ENCODE data around the gene RIN3.

Gene RIN3

DNA sequence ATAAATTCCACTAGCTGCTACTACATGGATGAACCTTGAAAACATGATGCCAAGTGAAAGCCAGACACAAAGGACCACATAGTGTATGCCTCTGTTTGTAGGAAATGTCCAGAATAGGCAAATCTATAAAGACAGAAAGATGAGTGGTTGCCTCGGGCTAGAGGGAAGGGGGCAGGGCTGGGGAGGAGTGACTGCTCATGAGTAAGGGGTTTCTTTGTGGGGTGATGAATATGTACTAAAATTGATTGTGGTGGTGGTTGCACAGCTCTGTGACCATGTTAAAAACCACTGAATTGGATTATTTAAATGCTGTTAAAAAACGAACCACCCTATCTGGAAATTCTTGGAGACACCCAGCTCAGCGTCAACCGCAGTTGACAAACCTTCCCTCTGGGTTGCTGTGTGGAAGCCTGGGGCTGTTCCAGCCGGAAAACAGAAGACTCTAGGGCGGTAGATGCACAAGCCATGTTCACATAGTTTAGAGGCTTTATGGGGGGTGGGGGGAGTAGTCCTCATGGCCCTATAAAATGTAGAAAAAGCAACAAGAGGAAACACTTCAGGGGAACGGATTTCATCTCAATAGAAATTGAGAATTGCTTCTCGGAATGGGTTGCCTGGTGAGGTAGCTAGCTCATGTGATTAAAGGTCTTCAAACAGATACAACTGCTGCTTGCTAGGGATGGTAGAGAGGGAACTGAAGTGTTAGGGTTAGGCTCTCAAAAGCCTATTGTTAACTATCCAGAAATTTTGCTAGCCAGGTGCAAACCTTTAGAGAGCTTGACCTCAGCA is 29.4 kb downstream of the RIN3 start:
- DNase-seq = no peak
- peaks cover 2% of the 10 kb centered on the region for H3K36me3 Mint-ChIP-seq (ENCODE audit: low read depth)
- no peaks in the 10 kb centered on the region for H3K9me3 Mint-ChIP-seq
- peak overlapping the region; percentile 26 for H3K27ac Mint-ChIP-seq
- ATAC-seq = no peak
- H3K4me3 Mint-ChIP-seq = no peak overlapping the region
- H3K4me1 Mint-ChIP-seq = peaks cover 67% of the 10 kb centered on the region
- H3K27me3 Mint-ChIP-seq = no peaks in the 10 kb centered on the region

DNA sequence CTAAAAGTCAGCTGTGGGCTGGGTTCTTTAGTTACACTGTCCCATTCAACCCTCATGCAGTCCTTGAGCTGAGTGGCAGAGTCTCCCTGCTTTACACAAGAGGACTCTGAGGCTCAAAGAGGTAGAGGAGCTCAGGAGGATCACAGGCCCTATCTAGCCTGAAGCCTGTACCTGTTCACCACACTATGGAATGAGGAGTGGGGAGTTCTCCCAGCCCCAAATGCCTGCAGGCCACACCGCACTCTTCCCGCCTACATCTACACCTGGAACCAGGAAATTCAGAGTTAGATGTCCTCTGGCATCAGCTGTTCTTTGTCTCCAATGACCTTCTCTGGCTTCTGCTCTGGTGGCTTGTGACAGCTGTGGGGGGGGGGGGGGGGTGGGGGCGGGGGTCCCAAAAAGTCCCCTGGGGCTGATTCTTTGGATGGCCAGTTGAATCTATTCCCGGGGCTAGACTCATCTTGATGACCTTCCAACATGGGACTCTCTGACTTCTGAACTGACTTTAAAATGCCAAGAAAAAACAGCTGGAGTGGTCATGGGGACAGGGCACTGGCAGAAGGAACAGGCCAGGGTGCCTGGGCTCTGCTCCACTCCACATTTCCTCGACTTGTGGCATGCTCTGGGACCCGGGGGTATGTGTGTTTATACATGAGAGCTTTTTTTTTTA is 30.6 kb downstream of the RIN3 start:
- no peak for ATAC-seq
- DNase-seq = no peak
- Mint-ChIP-seq H3K4me1 (peaks cover 64% of the 10 kb centered on the region), H3K4me3 (no peak overlapping the region), H3K9me3 (no peaks in the 10 kb centered on the region), H3K36me3 (ENCODE audit: low read depth) (peaks cover 3% of the 10 kb centered on the region), H3K27ac (no peak overlapping the region), H3K27me3 (no peaks in the 10 kb centered on the region)

DNA sequence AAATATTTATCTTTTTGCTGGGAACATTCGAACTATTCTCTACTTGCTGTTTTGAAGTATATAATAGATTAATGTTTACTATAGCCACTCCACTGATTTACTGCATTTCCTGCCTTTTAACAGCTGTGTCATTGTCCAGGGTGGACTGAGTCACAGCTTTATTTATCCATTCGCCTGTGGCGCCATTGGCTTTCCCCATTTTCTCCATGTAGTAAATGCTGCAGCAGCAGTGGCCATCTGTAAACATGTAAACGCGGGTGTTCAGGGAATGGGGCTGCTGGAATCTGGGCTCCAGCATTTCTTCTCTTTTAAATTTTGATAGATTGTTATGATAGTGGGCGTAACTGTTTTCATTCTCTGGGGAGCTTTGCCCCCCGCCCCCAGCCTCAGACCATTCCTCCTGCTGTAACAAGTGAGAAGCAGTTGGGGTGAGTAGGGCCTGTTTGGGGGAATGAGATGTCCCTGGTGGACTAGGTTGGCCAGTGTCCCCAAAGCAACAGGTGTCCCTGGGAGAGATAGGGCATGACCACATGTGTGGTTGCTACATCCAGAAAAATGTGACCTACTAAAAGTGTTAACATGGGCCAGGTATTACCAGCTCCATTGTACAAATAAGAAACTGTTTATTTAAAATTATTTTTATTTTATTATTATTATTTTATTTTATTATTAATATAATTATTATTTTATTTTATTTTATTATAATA is 32.9 kb downstream of the RIN3 start:
- no peaks in the 10 kb centered on the region for H3K27me3 Mint-ChIP-seq
- DNase-seq (no peak), ATAC-seq (no peak)
- H3K4me1 Mint-ChIP-seq = peaks cover 57% of the 10 kb centered on the region
- no peaks in the 10 kb centered on the region for H3K9me3 Mint-ChIP-seq
- H3K36me3 Mint-ChIP-seq (ENCODE audit: low read depth) = peaks cover 6% of the 10 kb centered on the region
- no peak overlapping the region for H3K27ac Mint-ChIP-seq
- H3K4me3 Mint-ChIP-seq = no peak overlapping the region

DNA sequence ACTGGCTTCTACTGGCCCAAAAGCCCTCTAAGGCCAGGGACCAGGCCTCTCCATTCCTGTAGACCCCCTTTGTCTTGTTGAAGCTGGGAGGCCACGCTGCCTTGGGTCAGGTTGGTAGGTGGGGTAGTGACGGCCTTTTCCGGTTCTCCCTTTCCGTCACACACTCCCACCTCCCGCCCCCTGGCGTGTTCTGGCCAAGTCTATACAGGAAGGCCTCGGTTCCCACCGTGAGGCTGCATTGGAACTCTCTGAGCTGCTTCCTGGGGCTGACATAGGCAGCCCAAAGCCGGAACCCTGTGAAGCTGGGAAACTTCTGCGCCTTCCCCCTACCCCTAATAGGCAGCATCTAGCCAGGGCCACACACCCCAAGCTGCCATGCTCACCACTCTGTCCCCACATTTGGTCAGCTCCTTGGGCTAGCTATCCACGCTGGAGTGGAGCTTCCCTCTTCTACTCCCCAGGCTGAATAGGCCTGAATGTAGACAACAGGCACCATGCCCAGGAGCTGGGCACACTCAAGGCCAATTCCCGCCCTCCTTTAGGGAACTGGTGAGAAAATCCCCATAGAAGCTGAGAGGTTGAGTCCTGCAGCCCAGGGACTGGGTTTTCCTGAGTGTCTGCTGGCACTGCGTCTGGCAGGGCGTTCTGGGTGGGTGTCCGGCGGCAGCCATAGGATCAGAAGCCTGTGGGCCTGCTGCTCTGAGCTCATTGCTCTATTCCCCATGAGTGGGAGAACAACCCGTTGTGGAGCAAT is 35.7 kb downstream of the RIN3 start:
- no peak for DNase-seq
- Mint-ChIP-seq H3K27ac (no peak overlapping the region), H3K36me3 (ENCODE audit: low read depth) (peaks cover 8% of the 10 kb centered on the region), H3K27me3 (no peaks in the 10 kb centered on the region), H3K9me3 (no peaks in the 10 kb centered on the region), H3K4me1 (peaks cover 62% of the 10 kb centered on the region), H3K4me3 (no peak overlapping the region)
- no peak for ATAC-seq

DNA sequence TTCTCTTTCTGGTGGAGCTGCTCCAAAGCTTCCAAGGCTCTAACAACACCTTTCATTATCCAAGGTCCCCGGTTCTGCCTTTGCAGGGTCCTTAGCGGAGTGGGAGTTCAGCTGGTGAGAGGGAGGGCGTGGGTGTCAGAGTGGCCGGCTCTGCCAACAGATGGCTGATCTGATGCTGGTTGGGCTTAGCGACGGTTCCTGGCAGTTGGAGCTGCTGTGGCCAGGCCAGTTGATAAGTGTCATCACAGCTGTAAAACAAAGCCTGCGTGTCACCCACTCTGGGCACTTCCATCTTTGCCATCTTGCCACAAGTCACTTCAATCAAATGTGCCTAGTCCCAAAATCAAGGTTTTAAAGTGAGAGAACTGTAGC is 36.3 kb downstream of the RIN3 start:
- H3K9me3 Mint-ChIP-seq = no peaks in the 10 kb centered on the region
- H3K4me3 Mint-ChIP-seq = no peak overlapping the region
- no peaks in the 10 kb centered on the region for H3K27me3 Mint-ChIP-seq
- DNase-seq (no peak), ATAC-seq (no peak)
- H3K4me1 Mint-ChIP-seq = peaks cover 63% of the 10 kb centered on the region
- no peak overlapping the region for H3K27ac Mint-ChIP-seq
- peaks cover 8% of the 10 kb centered on the region for H3K36me3 Mint-ChIP-seq (ENCODE audit: low read depth)

DNA sequence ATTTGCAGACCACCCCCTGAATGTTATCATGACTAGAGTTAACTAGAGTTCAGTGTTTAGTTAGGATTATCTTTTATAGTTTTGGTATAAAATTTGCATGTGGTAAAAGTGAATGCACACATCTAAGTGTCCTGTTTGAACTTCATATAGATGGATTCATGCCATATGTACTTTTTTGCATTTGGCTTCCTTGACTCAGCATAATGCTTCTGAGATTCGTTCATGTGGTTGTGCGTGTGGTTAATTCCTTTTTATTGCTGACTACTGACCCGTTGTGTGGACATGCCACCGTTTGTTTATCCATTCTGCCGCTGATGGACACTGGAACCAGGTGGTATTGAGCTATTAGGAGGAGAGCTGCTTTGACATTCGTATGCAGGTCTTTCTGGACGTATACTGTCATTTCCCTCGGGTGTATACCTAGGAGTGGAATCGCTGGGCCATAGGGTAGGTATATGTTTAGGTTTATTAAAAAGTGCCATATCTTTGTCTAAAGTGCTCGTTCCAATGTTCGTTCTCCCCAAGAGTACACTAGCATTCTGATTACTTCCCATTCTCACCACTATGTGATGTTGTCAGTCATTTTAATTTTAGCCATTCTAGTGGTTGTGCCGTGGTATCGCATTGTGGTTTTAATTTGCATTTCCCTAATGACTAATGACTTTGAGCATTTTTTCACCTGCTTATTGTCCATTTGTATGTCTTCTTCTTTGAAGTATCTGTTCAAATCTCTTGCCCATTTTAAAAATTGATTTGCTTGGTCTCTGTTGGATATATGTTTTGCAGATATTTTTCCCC is 37.7 kb downstream of the RIN3 start:
- ATAC-seq = peak; percentile 37
- Mint-ChIP-seq H3K9me3 (no peaks in the 10 kb centered on the region), H3K36me3 (ENCODE audit: low read depth) (peaks cover 14% of the 10 kb centered on the region), H3K4me1 (peaks cover 77% of the 10 kb centered on the region), H3K27ac (peak overlapping the region; percentile 89), H3K27me3 (no peaks in the 10 kb centered on the region), H3K4me3 (peak overlapping the region; percentile 63)
- DNase-seq = no peak

DNA sequence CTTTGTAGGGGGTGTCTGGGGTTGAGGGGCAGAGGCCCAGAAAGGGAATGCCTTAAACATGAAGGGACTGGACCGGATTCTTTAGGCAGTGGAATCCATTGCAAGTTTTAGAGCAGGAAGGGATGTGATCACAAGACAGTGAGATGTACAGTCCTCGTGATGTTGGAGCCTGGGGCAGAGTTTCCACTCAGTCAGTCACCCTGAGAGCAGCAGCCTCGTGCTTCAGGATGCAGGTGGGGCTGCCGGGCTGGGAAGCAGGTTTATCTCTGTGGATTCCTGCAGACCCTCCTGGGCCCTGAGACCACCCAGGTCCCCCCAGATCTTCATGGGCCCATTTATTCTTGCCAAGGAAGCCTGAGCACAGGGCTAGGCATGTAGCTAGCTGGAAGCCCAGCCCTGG is 38.5 kb downstream of the RIN3 start:
- no peak for ATAC-seq
- Mint-ChIP-seq H3K4me1 (peaks cover 82% of the 10 kb centered on the region), H3K27ac (peak overlapping the region; percentile 89)

DNA sequence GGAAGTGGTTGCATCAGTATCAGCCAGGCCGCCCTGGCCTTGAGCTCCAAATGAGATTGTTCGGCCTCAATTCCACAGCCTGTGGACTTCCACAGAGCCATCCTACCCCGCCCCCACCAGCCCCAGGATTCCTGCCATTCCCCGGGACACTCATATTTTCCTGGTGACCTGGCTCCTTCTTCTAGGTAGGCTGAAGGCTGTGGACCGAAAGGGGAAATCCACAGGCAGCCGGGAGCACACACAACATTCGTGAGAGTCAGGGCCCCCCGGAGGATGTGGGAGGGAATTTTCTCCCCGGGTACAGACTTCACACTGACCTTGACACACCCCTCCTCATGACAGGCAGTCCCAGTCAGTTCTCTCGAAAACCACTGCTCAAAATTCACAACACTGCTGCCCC is 39.9 kb downstream of the RIN3 start:
- Mint-ChIP-seq H3K4me1 (peaks cover 88% of the 10 kb centered on the region), H3K27me3 (no peaks in the 10 kb centered on the region), H3K27ac (peak overlapping the region; percentile 26), H3K4me3 (no peak overlapping the region), H3K36me3 (ENCODE audit: low read depth) (peaks cover 28% of the 10 kb centered on the region), H3K9me3 (no peaks in the 10 kb centered on the region)
- ATAC-seq (no peak), DNase-seq (no peak)

More for the DNA sequence above, 38.5 kb downstream of the RIN3 start:
- Mint-ChIP-seq H3K36me3 (ENCODE audit: low read depth) (peaks cover 16% of the 10 kb centered on the region), H3K27me3 (no peaks in the 10 kb centered on the region), H3K4me3 (peak overlapping the region; percentile 63), H3K9me3 (no peaks in the 10 kb centered on the region)
- DNase-seq = no peak

DNA sequence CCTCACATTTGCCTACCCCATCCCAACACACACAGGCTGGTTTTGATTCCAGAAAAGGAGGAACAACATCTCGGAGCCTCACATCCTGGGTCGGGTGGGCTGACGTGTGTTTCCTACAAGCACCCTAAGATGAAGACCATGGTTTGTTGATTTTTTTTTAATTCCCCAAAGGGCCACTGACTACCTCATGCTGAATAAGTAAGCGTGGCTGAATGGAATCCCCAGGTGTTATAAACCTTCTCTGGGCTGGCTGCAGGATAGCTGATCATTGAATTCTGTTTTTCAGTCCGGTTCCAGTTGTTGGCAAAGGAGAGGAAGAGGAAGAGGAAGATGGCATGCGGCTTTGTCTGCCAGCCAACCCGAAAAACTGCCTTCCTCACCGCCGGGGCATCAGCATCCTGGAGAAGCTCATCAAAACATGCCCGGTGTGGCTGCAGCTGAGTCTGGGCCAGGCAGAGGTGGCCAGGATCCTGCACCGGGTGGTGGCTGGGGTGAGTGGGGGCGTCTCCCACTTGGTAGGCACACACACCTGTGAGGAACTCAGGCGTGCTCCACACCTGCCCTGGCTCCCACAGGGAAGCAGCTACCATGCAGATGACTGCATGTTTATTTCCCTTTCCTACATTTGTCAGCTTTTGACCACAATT is 42.0 kb downstream of the RIN3 start:
- Mint-ChIP-seq H3K4me3 (peak overlapping the region; percentile 39), H3K4me1 (peaks cover 93% of the 10 kb centered on the region), H3K27me3 (no peaks in the 10 kb centered on the region), H3K9me3 (no peaks in the 10 kb centered on the region), H3K36me3 (ENCODE audit: low read depth) (peaks cover 42% of the 10 kb centered on the region), H3K27ac (peak overlapping the region; percentile 96)
- ATAC-seq (no peak), DNase-seq (no peak)

DNA sequence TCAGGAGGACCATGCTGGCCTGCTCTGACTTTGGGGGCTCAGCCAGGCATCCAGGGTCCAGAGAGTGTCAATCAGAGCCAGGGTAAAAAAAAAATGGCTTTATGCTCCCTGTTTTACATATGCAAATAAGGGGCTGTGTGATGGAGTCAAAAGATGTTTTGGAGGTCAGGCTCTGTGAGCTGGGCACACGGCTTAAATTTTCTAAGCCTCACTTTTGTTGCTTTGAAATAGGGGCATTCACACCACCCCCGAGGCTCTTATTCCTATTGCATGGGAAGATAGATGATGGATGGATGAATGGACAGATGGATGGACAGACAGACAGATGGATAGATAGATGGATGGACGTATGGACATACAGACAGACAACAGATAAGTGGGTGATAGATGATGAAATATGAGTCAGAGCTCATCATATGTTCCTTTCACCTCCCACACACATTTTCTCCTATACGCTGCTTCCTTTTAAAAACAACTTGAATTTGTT is 42.7 kb downstream of the RIN3 start:
- Mint-ChIP-seq H3K36me3 (ENCODE audit: low read depth) (peaks cover 39% of the 10 kb centered on the region), H3K4me1 (peaks cover 90% of the 10 kb centered on the region), H3K27me3 (no peaks in the 10 kb centered on the region), H3K4me3 (peak overlapping the region; percentile 39), H3K27ac (peak overlapping the region; percentile 96), H3K9me3 (no peaks in the 10 kb centered on the region)
- peak; percentile 64 for ATAC-seq
- no peak for DNase-seq

DNA sequence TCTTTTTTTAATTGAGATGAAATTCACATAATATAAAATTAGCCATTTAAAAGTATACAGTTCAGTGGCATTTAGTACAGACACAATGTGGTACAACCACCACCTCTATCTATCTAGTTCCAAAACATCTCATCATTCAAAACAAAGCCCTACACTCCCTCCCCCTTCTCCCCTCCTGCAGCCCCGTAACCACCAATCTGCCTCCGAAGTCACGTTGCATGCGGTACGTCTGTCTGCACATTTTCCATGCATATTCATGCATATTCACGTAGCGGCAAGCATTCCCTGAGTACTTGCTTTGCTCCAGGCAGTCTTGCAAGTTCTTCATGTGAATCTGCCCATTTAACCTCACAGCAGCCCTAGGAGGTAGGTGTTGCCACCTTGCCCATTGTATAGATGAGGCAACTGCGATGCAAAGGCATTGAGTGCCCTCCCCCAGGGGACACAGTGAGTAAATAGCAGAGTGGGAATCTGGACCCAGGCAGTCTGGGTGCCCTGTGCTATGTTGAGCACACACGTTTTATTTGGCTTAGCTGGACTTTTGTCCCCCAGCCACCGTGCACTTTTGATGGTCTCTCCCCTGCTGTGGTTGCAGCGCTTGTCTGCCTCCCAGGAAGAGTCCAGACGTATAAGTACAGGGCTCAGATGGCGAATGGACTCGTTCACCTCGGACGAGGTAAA is 43.4 kb downstream of the RIN3 start:
- H3K36me3 Mint-ChIP-seq (ENCODE audit: low read depth) = peaks cover 41% of the 10 kb centered on the region
- no peaks in the 10 kb centered on the region for H3K9me3 Mint-ChIP-seq
- no peaks in the 10 kb centered on the region for H3K27me3 Mint-ChIP-seq
- peak overlapping the region; percentile 39 for H3K4me3 Mint-ChIP-seq
- H3K27ac Mint-ChIP-seq = peak overlapping the region; percentile 96
- DNase-seq (no peak), ATAC-seq (peak; percentile 52)
- peaks cover 90% of the 10 kb centered on the region for H3K4me1 Mint-ChIP-seq

DNA sequence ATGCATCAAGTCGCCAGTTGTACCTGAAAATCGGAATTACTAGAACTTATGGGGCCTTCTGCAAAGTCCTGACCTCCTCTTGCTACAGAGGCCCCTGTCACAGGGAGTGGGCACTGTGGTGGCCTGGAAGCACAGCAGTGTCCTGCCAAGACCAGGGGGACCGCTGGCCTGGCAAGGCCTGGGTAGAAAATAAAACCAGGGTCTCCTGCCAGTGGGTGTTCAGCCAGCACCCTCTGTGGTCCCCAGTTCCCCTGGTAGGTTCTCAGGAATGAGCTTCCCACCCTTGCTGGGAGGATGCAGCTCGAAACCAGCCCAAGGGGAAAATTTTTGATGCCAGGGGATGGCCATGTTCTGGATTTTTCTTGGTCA is 43.9 kb downstream of the RIN3 start:
- Mint-ChIP-seq H3K36me3 (ENCODE audit: low read depth) (peaks cover 47% of the 10 kb centered on the region), H3K4me1 (peaks cover 90% of the 10 kb centered on the region), H3K27me3 (no peaks in the 10 kb centered on the region), H3K4me3 (no peak overlapping the region), H3K9me3 (no peaks in the 10 kb centered on the region), H3K27ac (peak overlapping the region; percentile 96)
- ATAC-seq = no peak
- DNase-seq = no peak

DNA sequence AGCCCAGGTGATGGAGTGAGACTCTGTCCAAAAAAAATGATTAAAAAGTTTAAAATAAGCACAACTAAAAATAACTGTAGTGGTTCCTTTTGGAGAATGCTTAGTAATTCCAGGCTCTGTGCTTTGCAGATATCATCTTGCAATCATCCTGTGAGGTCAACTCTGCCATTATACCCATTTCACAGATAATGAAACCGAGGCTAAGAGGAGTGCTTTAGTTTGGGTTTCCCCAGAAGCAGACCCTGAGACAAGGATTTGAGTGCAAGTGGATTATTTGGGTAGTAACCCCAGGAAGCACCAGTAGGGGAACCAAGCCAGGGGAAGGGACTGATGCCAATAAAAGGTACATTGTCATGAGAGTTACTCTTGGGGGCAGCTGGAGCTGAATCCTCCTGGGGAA is 44.7 kb downstream of the RIN3 start:
- ATAC-seq (no peak), DNase-seq (no peak)
- Mint-ChIP-seq H3K4me3 (no peak overlapping the region), H3K36me3 (ENCODE audit: low read depth) (peaks cover 51% of the 10 kb centered on the region), H3K4me1 (peaks cover 90% of the 10 kb centered on the region), H3K9me3 (no peaks in the 10 kb centered on the region), H3K27ac (peak overlapping the region; percentile 46), H3K27me3 (no peaks in the 10 kb centered on the region)

Measured in activated naive CD8-positive, alpha-beta T cell treated with anti-CD3 and anti-CD28 coated beads, Interleukin-2, amount 50 U/mL, for 24 hours (primary cell).